H1 (cell line): ENCODE measurements around the gene TP53RK.

Source experiments
- BACH1 ChIP-seq: IDR thresholded peaks from 2 replicates; pipeline ENCODE4 v1.6.1; 2012; ENCODE audit warnings: low read length, improper control_type of control experiment
- CEBPB ChIP-seq: IDR thresholded peaks from 2 replicates; pipeline ENCODE4 v1.6.1; 2012; ENCODE audit warnings: low read depth, low read length
- HDAC2 ChIP-seq, 2 experiments: fragments of 300-600 bp in 1 of 2; sonication (generic) in 1 of 2; IDR thresholded peaks; 2 replicates each; pipeline ENCODE4 v1.6.1; 2011 to 2012; ENCODE audit warnings: low read depth in 2 of 2, low read length in 2 of 2, mild to moderate bottlenecking in 2 of 2, moderate library complexity in 2 of 2, borderline replicate concordance in 1 of 2, inconsistent platforms in 1 of 2
- JUN ChIP-seq: IDR thresholded peaks from 2 replicates; pipeline ENCODE4 v1.6.1; 2011; ENCODE audit warnings: low read depth, mild to moderate bottlenecking, improper control_type of control experiment, low read length
- JUND ChIP-seq: IDR thresholded peaks from 2 replicates; pipeline ENCODE4 v1.6.1; 2011; ENCODE audit warnings: mild to moderate bottlenecking, improper control_type of control experiment, low read length
- KDM1A ChIP-seq: fragments of 200-600, 300-600 bp; sonication (generic); IDR thresholded peaks from 2 replicates; pipeline ENCODE4 v1.7.1; 2016; ENCODE audit warnings: mild to moderate bottlenecking, low read length, borderline replicate concordance
- POLR2A ChIP-seq, 2 experiments: IDR thresholded peaks; 1 replicate in 1 of 2; 2 replicates in 1 of 2; pipeline ENCODE4 v1.6.1; 2011; ENCODE audit warnings: low read depth in 2 of 2, low read length in 2 of 2, mild to moderate bottlenecking in 2 of 2; ENCODE audit errors: control extremely low read depth in 1 of 2
- POLR2AphosphoS5 ChIP-seq: IDR thresholded peaks from 2 replicates; pipeline ENCODE4 v1.6.1; 2011; ENCODE audit warnings: low read depth, low read length
- SIN3A ChIP-seq, 2 experiments: IDR thresholded peaks in 1 of 2; conservative IDR thresholded peaks in 1 of 2; 2 replicates each; pipeline ENCODE4 v1.6.1; 2011 to 2012; ENCODE audit warnings: low read length in 2 of 2, improper control_type of control experiment in 1 of 2, low read depth in 1 of 2, mild to moderate bottlenecking in 1 of 2
- SRF ChIP-seq: IDR thresholded peaks from 2 replicates; pipeline ENCODE4 v1.6.1; 2011; ENCODE audit warnings: mild to moderate bottlenecking, low read depth, low read length, moderate library complexity
- SUZ12 ChIP-seq: fragments of 200-600 bp; sonication (generic); IDR thresholded peaks from 2 replicates; pipeline ENCODE4 v1.6.1; 2012; ENCODE audit warnings: mild to moderate bottlenecking, inconsistent platforms, low read length, moderate library complexity, mixed read lengths
- TF ChIP-seq, protein P1 (sequence below), 3 experiments: IDR thresholded peaks; 1 replicate in 2 of 3; 2 replicates in 1 of 3; pipeline versions ENCODE4 v1.5.1 to v1.6.1; 2011; ENCODE audit warnings: low read length in 3 of 3, mild to moderate bottlenecking in 3 of 3, inconsistent platforms in 2 of 3, low read depth in 1 of 3, moderate library complexity in 1 of 3; ENCODE audit not compliant: insufficient read depth in 1 of 3; ENCODE audit errors: control extremely low read depth in 1 of 3

DNA sequence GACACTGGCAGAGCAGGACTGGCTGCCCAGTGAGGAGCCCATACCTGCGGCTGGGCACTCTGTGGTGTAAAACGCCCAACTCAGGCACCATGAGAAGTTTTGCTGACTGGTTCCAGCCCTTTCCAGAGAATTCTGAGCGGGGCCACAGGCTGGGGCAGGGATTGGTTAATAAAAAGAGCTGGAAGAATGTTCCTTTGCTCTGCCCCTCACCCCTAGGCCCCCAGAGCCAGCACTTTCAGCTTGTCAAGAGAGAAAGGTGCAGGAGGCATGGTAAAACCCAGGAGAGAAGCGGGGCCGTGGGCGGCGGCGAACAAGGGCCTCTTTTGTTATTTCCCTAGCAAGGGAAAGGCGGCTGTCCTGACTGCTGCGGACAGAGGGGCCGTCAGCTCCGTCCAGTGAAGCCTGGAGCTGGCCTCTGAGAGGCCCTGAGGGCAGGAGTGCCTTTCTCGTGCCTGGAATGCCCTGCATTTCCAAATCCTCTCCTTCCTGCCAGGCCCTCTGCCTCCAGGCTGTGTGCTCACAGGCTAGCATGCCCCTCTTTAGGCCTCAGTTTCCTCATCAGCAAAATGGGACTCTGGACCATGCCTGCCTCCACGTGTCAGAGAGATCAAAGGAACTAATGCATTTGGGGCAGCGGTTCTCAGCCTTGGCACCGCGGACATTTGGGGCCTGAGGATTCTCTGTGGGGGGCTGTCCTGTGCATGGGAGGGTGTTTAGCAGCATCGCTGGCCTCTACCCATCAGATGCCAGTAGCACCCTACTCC is 50.9 kb downstream of the TP53RK start:
- TF ChIP-seq JUN (no peak), SIN3A (conservative IDR thresholded peaks at IDR 0.05 in 1 of 2, IDR thresholded peaks at IDR 0.05 in 1 of 2; ENCODE audit: low read depth in 1 of 2, low read length in 2 of 2) (no peak), BACH1 (no peak), HDAC2 (IDR thresholded peaks at IDR 0.05; ENCODE audit: borderline replicate concordance in 1 of 2, low read depth in 2 of 2, low read length in 2 of 2) (no peak), SRF (no peak), POLR2A (IDR thresholded peaks at IDR 0.05; ENCODE audit: control extremely low read depth in 1 of 2, low read depth in 2 of 2, low read length in 2 of 2) (no peak), JUND (no peak), KDM1A (no peak), SUZ12 (no peak), POLR2AphosphoS5 (no peak), CEBPB (no peak)
- TF ChIP-seq, protein P1, sequence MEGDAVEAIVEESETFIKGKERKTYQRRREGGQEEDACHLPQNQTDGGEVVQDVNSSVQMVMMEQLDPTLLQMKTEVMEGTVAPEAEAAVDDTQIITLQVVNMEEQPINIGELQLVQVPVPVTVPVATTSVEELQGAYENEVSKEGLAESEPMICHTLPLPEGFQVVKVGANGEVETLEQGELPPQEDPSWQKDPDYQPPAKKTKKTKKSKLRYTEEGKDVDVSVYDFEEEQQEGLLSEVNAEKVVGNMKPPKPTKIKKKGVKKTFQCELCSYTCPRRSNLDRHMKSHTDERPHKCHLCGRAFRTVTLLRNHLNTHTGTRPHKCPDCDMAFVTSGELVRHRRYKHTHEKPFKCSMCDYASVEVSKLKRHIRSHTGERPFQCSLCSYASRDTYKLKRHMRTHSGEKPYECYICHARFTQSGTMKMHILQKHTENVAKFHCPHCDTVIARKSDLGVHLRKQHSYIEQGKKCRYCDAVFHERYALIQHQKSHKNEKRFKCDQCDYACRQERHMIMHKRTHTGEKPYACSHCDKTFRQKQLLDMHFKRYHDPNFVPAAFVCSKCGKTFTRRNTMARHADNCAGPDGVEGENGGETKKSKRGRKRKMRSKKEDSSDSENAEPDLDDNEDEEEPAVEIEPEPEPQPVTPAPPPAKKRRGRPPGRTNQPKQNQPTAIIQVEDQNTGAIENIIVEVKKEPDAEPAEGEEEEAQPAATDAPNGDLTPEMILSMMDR (IDR thresholded peaks at IDR 0.05; ENCODE audit: control extremely low read depth in 1 of 3, insufficient read depth in 1 of 3, low read depth in 1 of 3, low read length in 3 of 3), result no peak
